Measurements from ENCODE around the gene CD81. TPM values are rescaled to one million over a fixed set of nuclear protein-coding genes. Genes with fewer than 3 reads are reported as not detected.

CD81 gene
- total RNA-seq, 1 experiment from 2014 or later, result 416 TPM

DNA sequence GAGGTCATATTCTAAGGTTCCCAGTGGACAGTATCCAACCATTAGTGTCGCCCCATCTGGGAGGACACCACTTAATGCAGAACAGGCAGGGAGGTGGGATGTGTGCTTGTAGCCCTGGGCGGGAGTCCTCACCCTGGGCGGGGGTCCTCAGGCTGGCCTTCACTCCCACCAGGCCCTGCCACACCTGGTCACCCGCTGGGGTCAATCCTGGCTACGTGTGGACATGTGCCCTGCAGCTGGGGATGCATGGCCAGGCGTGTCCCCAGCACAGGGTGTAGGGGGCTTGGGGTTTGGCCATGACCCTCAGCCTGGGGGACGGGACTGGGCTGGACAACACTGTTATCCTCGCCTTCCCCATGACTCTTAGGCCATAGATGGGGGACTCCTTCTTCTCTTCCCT, 48.4 kb downstream of the CD81 start:
- Histone ChIP-seq H3K27me3 (ENCODE audit: control insufficient read depth, insufficient read depth, low read length) (no peaks in the 10 kb centered on the region), H3K9me3 (ENCODE audit: control insufficient read depth, insufficient read depth, low read depth, low read length) (no peaks in the 10 kb centered on the region), H3K4me1 (ENCODE audit: control insufficient read depth, insufficient read depth, low read length) (peaks cover under 1% of the 10 kb centered on the region; the same call in 1 of the 2 replicates), H3K4me3 (ENCODE audit: low read depth in 2 of 2, low read length in 2 of 2) (no peak overlapping the region), H3K36me3 (ENCODE audit: control insufficient read depth, insufficient read depth, low read length) (no peaks in the 10 kb centered on the region), H3K27ac (ENCODE audit: low read length) (no peak overlapping the region)
- POLR2A ChIA-PET, result interaction anchor here (0.5 kb wide), 1 partner anchor 138 kb away, joined by 3 read pairs; no protein-coding TSS in a partner anchor
- intact Hi-C loops (cut with micrococcal nuclease; ENCODE audit: unreplicated experiment), result loop anchor here (5.0 kb wide), 1 partner anchor 462 kb away; the partner anchor contains the start of gene CDKN1C
- DNase-seq (ENCODE audit: low read depth, low spot score) (no peak), ATAC-seq (no peak)
- in situ Hi-C loops (cut with HindIII; ENCODE audit: low pct_unique_long_range_greater_than_20kb, low sequenced_read_pairs), result no loop called here
- BruUV-seq (replicated peaks), result no TSS peak
- CTCF ChIA-PET, result interaction anchor here (1.0 to 1.3 kb wide), 2 partner anchors 24 to 106 kb away, joined by 3 to 6 read pairs; no protein-coding TSS in a partner anchor
- TF ChIP-seq REST (IDR thresholded peaks at IDR 0.05; ENCODE audit: insufficient read depth in 1 of 2, low read depth in 2 of 2, low read length in 1 of 2) (no peak), SIN3A (IDR thresholded peaks at IDR 0.05; ENCODE audit: borderline replicate concordance, insufficient read depth, low read depth, low read length) (no peak), TCF7L2 (IDR thresholded peaks at IDR 0.05; ENCODE audit: low read depth, low read length) (no peak), POLR2AphosphoS5 (IDR thresholded peaks at IDR 0.05; ENCODE audit: low read depth, low read length) (no peak)

- intact Hi-C loops (cut with micrococcal nuclease; ENCODE audit: unreplicated experiment), result loop anchor here (5.0 kb wide), 1 partner anchor 461 kb away; the partner anchor contains the start of gene CDKN1C
These were observed 49.1 kb downstream of the CD81 start for GRCh38 chr11:2426221-2426620.

More at GRCh38 chr11:2426221-2426620, 49.1 kb downstream of the CD81 start:
- no TSS peak for BruUV-seq (replicated peaks)
- POLR2A ChIA-PET, result no interaction called here
- Histone ChIP-seq H3K4me1 (ENCODE audit: control insufficient read depth, insufficient read depth, low read length) (no peaks in the 10 kb centered on the region), H3K36me3 (ENCODE audit: control insufficient read depth, insufficient read depth, low read length) (no peaks in the 10 kb centered on the region), H3K27ac (ENCODE audit: low read length) (no peak overlapping the region), H3K27me3 (ENCODE audit: control insufficient read depth, insufficient read depth, low read length) (no peaks in the 10 kb centered on the region), H3K9me3 (ENCODE audit: control insufficient read depth, insufficient read depth, low read depth, low read length) (no peaks in the 10 kb centered on the region), H3K4me3 (ENCODE audit: low read depth in 2 of 2, low read length in 2 of 2) (no peak overlapping the region)
- DNase-seq (ENCODE audit: low read depth, low spot score) (no peak), ATAC-seq (no peak)
- TF ChIP-seq POLR2AphosphoS5 (IDR thresholded peaks at IDR 0.05; ENCODE audit: low read depth, low read length) (no peak), CTCF (IDR thresholded peaks at IDR 0.05) (no peak), TCF7L2 (IDR thresholded peaks at IDR 0.05; ENCODE audit: low read depth, low read length) (no peak), SIN3A (IDR thresholded peaks at IDR 0.05; ENCODE audit: borderline replicate concordance, insufficient read depth, low read depth, low read length) (no peak), REST (IDR thresholded peaks at IDR 0.05; ENCODE audit: insufficient read depth in 1 of 2, low read depth in 2 of 2, low read length in 1 of 2) (no peak)
- CTCF ChIA-PET, result interaction anchor here (0.5 to 1.3 kb wide), 3 partner anchors 25 to 121 kb away, joined by 3 to 6 read pairs (median 3); no protein-coding TSS in a partner anchor
- in situ Hi-C loops (cut with HindIII; ENCODE audit: low pct_unique_long_range_greater_than_20kb, low sequenced_read_pairs), result no loop called here
